GM12878 (cell line): ENCODE measurements around the gene SRSF7. TPM values are rescaled to one million over a fixed set of nuclear protein-coding genes. Genes with fewer than 3 reads are reported as not detected.

Experiments
- ATAC-seq: fragments of 200-7000 bp; cut with Tn5 transposase; 3 replicates; pipeline ENCODE4 v1.9.1; 2020; ENCODE audit warnings: mild to moderate bottlenecking, moderate library complexity
- BruUV-seq: library from RNA; stranded (reverse); fragments of 400-500 nt; replicated peaks from 2 replicates; lab custom pipeline; 2021; lab: Mats Ljungman, UMichigan
- CTCF ChIA-PET: fragments of 300-600 bp; sonication (Branson Sonifier 250); formaldehyde crosslinking; extraction: SDS; loops from one replicate; lab custom pipeline; 2021; ENCODE audit warnings: inconsistent platforms; lab: Yijun Ruan, JAX
- POLR2A ChIA-PET: fragments of 350-600 bp; formaldehyde crosslinking; extraction: SDS; loops from one replicate; lab custom pipeline; 2021; ENCODE audit warnings: inconsistent platforms; lab: Charles Lee
- RAD21 ChIA-PET: fragments of 300-600 bp; sonication (Branson Sonifier 250); formaldehyde crosslinking; loops from one replicate; lab custom pipeline; 2023; ENCODE audit warnings: antibody characterized with exemption; ENCODE audit not compliant: unreplicated experiment; lab: Charles Lee
- SMC1A ChIA-PET: fragments of 300-600 bp; sonication (Branson Sonifier 250); formaldehyde crosslinking; loops from one replicate; lab custom pipeline; 2023; ENCODE audit not compliant: unreplicated experiment, uncharacterized antibody; lab: Charles Lee
- DNase-seq: peaks from one replicate; pipeline ENCODE4 v3.0.0-alpha.2; 2011; ENCODE audit warnings: low read depth, low spot score
- FAIRE-seq: peaks from 3 replicates; lab custom pipeline; 2011; peaks lifted over from hg19 to GRCh38; lab: Jason Lieb, UNC
- H2AFZ ChIP-seq: 2 replicates; pipeline ENCODE4 v1.6.0; 2011; ENCODE audit warnings: low read depth, low read length, control low read depth; ENCODE audit not compliant: control insufficient read depth
- H3K27ac ChIP-seq: 2 replicates; pipeline ENCODE4 v1.5.1; 2011; ENCODE audit warnings: control low read depth; ENCODE audit not compliant: control insufficient read depth, insufficient read depth
- H3K27me3 ChIP-seq, 2 experiments: replicated peaks in 1 of 2; 2 replicates each; pipeline versions ENCODE4 v1.6.0 to v1.6.1; 2011; ENCODE audit warnings: low read length in 1 of 2; ENCODE audit not compliant: control insufficient read depth in 2 of 2, insufficient read depth in 2 of 2
- H3K36me3 ChIP-seq, 2 experiments: 2 replicates each; pipeline ENCODE4 v1.5.1; 2011; ENCODE audit warnings: low read length in 1 of 2; ENCODE audit not compliant: control insufficient read depth in 2 of 2, insufficient read depth in 2 of 2
- H3K4me1 ChIP-seq: 2 replicates; pipeline ENCODE4 v1.6.1; 2011; ENCODE audit warnings: mild to moderate bottlenecking, low read length, moderate library complexity, mixed read lengths; ENCODE audit not compliant: control insufficient read depth, insufficient read depth
- H3K4me2 ChIP-seq: 2 replicates; pipeline ENCODE4 v1.6.0; 2011; ENCODE audit warnings: control low read depth; ENCODE audit not compliant: control insufficient read depth, insufficient read depth
- H3K4me3 ChIP-seq: fragments of 200-600 bp; sonication (generic); 2 replicates; pipeline ENCODE4 v1.5.1; 2016
- H3K79me2 ChIP-seq: 2 replicates; pipeline ENCODE4 v1.6.0; 2011; ENCODE audit warnings: low read length; ENCODE audit not compliant: control insufficient read depth, insufficient read depth
- H3K9ac ChIP-seq: 2 replicates; pipeline ENCODE4 v1.8.0; 2011; ENCODE audit warnings: low read length, control low read depth, mixed read lengths; ENCODE audit not compliant: control insufficient read depth, insufficient read depth
- H3K9me3 ChIP-seq: replicated peaks from 3 replicates; pipeline ENCODE4 v1.5.1; 2011; ENCODE audit warnings: mild to moderate bottlenecking, low read length; ENCODE audit not compliant: control insufficient read depth, insufficient read depth
- H4K20me1 ChIP-seq: 2 replicates; pipeline ENCODE4 v1.6.0; 2011; ENCODE audit not compliant: control insufficient read depth, insufficient read depth
- ATF7 ChIP-seq: fragments of 450-650 bp; IDR thresholded peaks from 2 replicates; pipeline ENCODE4 v1.6.1; 2016; ENCODE audit warnings: low read depth, mild to moderate bottlenecking
- GATAD2B ChIP-seq: fragments of 450-650 bp; conservative IDR thresholded peaks from 2 replicates; pipeline ENCODE4 v1.6.1; 2017; ENCODE audit warnings: low read depth, mild to moderate bottlenecking, moderate library complexity
- PAX5 ChIP-seq: IDR thresholded peaks from 2 replicates; pipeline ENCODE4 v1.6.1; 2011; ENCODE audit warnings: low read depth, low read length, borderline replicate concordance
- POLR2A ChIP-seq: IDR thresholded peaks from 2 replicates; pipeline ENCODE4 v1.6.1; 2011; ENCODE audit warnings: low read depth, mild to moderate bottlenecking, low read length
- POLR2AphosphoS5 ChIP-seq: IDR thresholded peaks from 2 replicates; pipeline ENCODE4 v1.6.1; 2011; ENCODE audit warnings: mild to moderate bottlenecking, low read length, inconsistent platforms
- TBL1XR1 ChIP-seq: IDR thresholded peaks from 2 replicates; pipeline ENCODE4 v1.6.1; 2012; ENCODE audit warnings: low read depth, low read length, improper control_type of control experiment
- ZNF24 ChIP-seq: fragments of 450-650 bp; IDR thresholded peaks from 2 replicates; pipeline ENCODE4 v1.6.1; 2017; ENCODE audit warnings: antibody characterized with exemption, mild to moderate bottlenecking
- WGBS: methylation state at CpG from one replicate; pipeline ENCODE4 v1.1.6; 2016; ENCODE audit warnings: low lambda C conversion rate; ENCODE audit not compliant: insufficient replicate concordance, insufficient coverage; ENCODE audit errors: missing lambda C conversion rate; 5-methylcytosine and 5-hydroxymethylcytosine counted together
- in situ Hi-C: fragments of 300-500 bp; cut with MboI; formaldehyde crosslinking; loops from 9 replicates; pipeline ENCODE4 v1.14.3; 2018; ENCODE audit warnings: mixed read lengths
- intact Hi-C: fragments of 100-400 bp; cut with micrococcal nuclease; formaldehyde crosslinking; loops from one replicate; pipeline ENCODE4 v1.14.2; 2022; ENCODE audit not compliant: unreplicated experiment
- polyA plus RNA-seq, 11 experiments: library from polyadenylated mRNA; depleted of rRNA in 4 of 11; unstranded in 6 of 11; stranded (reverse) in 5 of 11; fragments of >200 nt; fragmentation: Nextera tagmentation in 4 of 11; fragmentation: Illumina TruSeq in 1 of 11; extraction: Ambion mirVana in 4 of 11; extraction: Trizol in 1 of 11; gene quantifications; 1 replicate in 1 of 11; 2 replicates in 10 of 11; pipeline versions ENCODE4 v1.2.1 to v1.2.3, GENCODE V29; 2011 to 2016; ENCODE audit warnings: inconsistent platforms in 2 of 11, missing spikeins in 2 of 11, low read depth in 1 of 11
- total RNA-seq, 4 experiments: library from RNA; depleted of rRNA in 3 of 4; stranded (reverse); fragments of >200 nt in 3 of 4; fragmentation: Illumina TruSeq in 1 of 4; extraction: Trizol in 1 of 4; gene quantifications; 2 replicates each; pipeline versions ENCODE4 v1.2.1 to v1.2.3, GENCODE V29; 2013 to 2021
- TF ChIP-seq, protein P1 (sequence below): fragments of 150-350 bp; IDR thresholded peaks from 2 replicates; pipeline ENCODE4 v1.6.1; 2014; ENCODE audit warnings: mild to moderate bottlenecking, low read depth, low read length
- TF ChIP-seq, protein P2 (sequence below): fragments of 450-650 bp; IDR thresholded peaks from 2 replicates; pipeline ENCODE4 v1.6.1; 2017; ENCODE audit warnings: mild to moderate bottlenecking, low read depth, inconsistent platforms; ENCODE audit not compliant: poor library complexity, severe bottlenecking
- TF ChIP-seq, protein P3 (sequence below): IDR thresholded peaks from 2 replicates; pipeline ENCODE4 v1.6.1; 2012; ENCODE audit warnings: low read depth, low read length, improper control_type of control experiment
- TF ChIP-seq, protein P4 (sequence below): fragments of 450-650 bp; conservative IDR thresholded peaks from 2 replicates; pipeline ENCODE4 v1.6.1; 2017; ENCODE audit warnings: mild to moderate bottlenecking, moderate library complexity
- TF ChIP-seq, protein P5 (sequence below): fragments of 150-350 bp; IDR thresholded peaks from 2 replicates; pipeline ENCODE4 v1.6.1; 2016; ENCODE audit warnings: low read depth, low read length

SRSF7 gene
- total and polyA plus RNA-seq, 10 of the 15 experiments (the other 5 are each of a cell fraction or from before 2014, with no cell fraction given), result 205 to 785 (median 408) TPM

DNA sequence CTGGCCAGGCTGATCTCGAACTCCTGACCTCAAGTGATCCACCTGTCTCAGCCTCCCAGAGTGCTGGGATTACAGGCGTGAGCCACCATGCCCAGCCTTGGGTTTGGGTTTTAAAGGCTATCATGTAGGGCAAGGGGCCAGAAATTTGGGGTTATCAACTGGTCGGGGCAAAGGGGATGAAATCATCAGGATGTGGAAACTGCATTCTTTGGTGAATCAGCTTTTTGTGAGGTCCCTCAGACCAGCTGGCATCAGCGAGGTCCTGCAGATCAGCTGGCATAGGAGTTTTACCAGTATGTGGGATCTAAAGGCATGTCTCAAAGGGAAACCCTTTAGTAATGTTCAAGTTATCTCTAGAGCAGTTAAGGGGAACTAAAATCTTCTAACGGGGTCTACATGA is 20.5 kb upstream of the SRSF7 start:
- ChIA-PET SMC1A (no interaction called here), CTCF (no interaction called here), RAD21 (interaction anchor here (0.7 kb wide), 3 partner anchors 161 to 238 kb away, joined by 3 to 4 read pairs (median 4); no protein-coding TSS in a partner anchor), POLR2A (interaction anchor here (0.7 kb wide), 2 partner anchors 19 to 240 kb away, joined by 8 read pairs; no protein-coding TSS in a partner anchor)
- H2AFZ ChIP-seq, result no peak overlapping the region
- H3K9ac ChIP-seq, result no peak overlapping the region
- FAIRE-seq (no peak), DNase-seq (no peak), ATAC-seq (no peak)
- no TSS peak for BruUV-seq
- no peak overlapping the region for H3K4me3 ChIP-seq
- in situ Hi-C loops, result no loop called here
- H4K20me1 ChIP-seq, result no peaks in the 10 kb centered on the region
- H3K79me2 ChIP-seq, result no peaks in the 10 kb centered on the region
- no peaks in the 10 kb centered on the region for H3K4me1 ChIP-seq
- H3K9me3 ChIP-seq, result no peaks in the 10 kb centered on the region
- no peaks in the 10 kb centered on the region for H3K27me3 ChIP-seq
- H3K4me2 ChIP-seq, result no peak overlapping the region
- H3K36me3 ChIP-seq, result no peaks in the 10 kb centered on the region
- 41% methylated on average over 5 of the region's 5 CpGs for WGBS
- H3K27ac ChIP-seq, result no peak overlapping the region
- TF ChIP-seq ATF7 (no peak), GATAD2B (no peak), ZNF24 (no peak), TBL1XR1 (no peak), PAX5 (no peak), POLR2AphosphoS5 (no peak), POLR2A (no peak)
- TF ChIP-seq, protein P1, sequence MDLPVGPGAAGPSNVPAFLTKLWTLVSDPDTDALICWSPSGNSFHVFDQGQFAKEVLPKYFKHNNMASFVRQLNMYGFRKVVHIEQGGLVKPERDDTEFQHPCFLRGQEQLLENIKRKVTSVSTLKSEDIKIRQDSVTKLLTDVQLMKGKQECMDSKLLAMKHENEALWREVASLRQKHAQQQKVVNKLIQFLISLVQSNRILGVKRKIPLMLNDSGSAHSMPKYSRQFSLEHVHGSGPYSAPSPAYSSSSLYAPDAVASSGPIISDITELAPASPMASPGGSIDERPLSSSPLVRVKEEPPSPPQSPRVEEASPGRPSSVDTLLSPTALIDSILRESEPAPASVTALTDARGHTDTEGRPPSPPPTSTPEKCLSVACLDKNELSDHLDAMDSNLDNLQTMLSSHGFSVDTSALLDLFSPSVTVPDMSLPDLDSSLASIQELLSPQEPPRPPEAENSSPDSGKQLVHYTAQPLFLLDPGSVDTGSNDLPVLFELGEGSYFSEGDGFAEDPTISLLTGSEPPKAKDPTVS, result no peak
- TF ChIP-seq, protein P2, sequence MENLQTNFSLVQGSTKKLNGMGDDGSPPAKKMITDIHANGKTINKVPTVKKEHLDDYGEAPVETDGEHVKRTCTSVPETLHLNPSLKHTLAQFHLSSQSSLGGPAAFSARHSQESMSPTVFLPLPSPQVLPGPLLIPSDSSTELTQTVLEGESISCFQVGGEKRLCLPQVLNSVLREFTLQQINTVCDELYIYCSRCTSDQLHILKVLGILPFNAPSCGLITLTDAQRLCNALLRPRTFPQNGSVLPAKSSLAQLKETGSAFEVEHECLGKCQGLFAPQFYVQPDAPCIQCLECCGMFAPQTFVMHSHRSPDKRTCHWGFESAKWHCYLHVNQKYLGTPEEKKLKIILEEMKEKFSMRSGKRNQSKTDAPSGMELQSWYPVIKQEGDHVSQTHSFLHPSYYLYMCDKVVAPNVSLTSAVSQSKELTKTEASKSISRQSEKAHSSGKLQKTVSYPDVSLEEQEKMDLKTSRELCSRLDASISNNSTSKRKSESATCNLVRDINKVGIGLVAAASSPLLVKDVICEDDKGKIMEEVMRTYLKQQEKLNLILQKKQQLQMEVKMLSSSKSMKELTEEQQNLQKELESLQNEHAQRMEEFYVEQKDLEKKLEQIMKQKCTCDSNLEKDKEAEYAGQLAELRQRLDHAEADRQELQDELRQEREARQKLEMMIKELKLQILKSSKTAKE, result no peak
- TF ChIP-seq, protein P3, sequence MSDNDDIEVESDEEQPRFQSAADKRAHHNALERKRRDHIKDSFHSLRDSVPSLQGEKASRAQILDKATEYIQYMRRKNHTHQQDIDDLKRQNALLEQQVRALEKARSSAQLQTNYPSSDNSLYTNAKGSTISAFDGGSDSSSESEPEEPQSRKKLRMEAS, result no peak
- TF ChIP-seq, protein P4, sequence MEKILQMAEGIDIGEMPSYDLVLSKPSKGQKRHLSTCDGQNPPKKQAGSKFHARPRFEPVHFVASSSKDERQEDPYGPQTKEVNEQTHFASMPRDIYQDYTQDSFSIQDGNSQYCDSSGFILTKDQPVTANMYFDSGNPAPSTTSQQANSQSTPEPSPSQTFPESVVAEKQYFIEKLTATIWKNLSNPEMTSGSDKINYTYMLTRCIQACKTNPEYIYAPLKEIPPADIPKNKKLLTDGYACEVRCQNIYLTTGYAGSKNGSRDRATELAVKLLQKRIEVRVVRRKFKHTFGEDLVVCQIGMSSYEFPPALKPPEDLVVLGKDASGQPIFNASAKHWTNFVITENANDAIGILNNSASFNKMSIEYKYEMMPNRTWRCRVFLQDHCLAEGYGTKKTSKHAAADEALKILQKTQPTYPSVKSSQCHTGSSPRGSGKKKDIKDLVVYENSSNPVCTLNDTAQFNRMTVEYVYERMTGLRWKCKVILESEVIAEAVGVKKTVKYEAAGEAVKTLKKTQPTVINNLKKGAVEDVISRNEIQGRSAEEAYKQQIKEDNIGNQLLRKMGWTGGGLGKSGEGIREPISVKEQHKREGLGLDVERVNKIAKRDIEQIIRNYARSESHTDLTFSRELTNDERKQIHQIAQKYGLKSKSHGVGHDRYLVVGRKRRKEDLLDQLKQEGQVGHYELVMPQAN, result no peak
- TF ChIP-seq, protein P5, sequence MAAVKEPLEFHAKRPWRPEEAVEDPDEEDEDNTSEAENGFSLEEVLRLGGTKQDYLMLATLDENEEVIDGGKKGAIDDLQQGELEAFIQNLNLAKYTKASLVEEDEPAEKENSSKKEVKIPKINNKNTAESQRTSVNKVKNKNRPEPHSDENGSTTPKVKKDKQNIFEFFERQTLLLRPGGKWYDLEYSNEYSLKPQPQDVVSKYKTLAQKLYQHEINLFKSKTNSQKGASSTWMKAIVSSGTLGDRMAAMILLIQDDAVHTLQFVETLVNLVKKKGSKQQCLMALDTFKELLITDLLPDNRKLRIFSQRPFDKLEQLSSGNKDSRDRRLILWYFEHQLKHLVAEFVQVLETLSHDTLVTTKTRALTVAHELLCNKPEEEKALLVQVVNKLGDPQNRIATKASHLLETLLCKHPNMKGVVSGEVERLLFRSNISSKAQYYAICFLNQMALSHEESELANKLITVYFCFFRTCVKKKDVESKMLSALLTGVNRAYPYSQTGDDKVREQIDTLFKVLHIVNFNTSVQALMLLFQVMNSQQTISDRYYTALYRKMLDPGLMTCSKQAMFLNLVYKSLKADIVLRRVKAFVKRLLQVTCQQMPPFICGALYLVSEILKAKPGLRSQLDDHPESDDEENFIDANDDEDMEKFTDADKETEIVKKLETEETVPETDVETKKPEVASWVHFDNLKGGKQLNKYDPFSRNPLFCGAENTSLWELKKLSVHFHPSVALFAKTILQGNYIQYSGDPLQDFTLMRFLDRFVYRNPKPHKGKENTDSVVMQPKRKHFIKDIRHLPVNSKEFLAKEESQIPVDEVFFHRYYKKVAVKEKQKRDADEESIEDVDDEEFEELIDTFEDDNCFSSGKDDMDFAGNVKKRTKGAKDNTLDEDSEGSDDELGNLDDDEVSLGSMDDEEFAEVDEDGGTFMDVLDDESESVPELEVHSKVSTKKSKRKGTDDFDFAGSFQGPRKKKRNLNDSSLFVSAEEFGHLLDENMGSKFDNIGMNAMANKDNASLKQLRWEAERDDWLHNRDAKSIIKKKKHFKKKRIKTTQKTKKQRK, result no peak
- intact Hi-C loops, result no loop called here
